ENCODE data around the gene SFN. TPM values are rescaled to one million over a fixed set of nuclear protein-coding genes. Genes with fewer than 3 reads are reported as not detected.
"Not testable (repeated sequence)": the region's sequence is repeated elsewhere in the genome, so short reads cannot be mapped to it uniquely, and the experiment has no call there.

SFN gene
- total RNA-seq, 1 experiment from 2014 or later: 245 TPM

DNA sequence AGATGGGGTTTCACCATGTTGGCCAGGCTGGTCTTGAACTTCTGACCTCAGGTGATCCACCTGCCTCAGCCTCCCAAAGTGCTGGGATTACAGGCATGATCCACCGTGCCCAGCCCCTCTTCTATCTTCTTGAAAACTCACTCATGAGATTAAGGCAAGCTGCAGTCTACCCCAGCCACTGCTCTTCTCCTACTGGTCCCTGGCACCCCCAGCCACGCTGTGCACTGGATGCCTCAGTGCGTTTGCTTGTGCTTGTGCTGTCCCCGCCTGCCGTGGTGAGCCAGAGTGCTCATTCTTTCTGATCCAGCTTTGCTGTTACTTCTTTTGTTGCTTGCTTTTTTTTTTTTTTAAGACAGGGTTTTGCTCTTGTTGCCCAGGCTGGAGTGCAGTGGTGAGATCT is 25.3 kb upstream of the SFN start:
- CTCF ChIA-PET; ATAC-seq; H3K27ac ChIP-seq (ENCODE audit: low read depth, low read length); H3K9me2 ChIP-seq (ENCODE audit: insufficient read depth); H2AFZ ChIP-seq (ENCODE audit: low read depth, low read length, poor library complexity, severe bottlenecking); H3K27me3 ChIP-seq (ENCODE audit: insufficient read depth, low read length); RAD21 ChIA-PET (ENCODE audit: low non-redundant PET in 1 of 2, low total read pairs in 2 of 2, uncharacterized antibody in 2 of 2, unreplicated experiment in 2 of 2); DNase-seq (ENCODE audit: low read depth, low spot score); intact Hi-C loops (cut with micrococcal nuclease); BruUV-seq (replicated peaks); H4K20me1 ChIP-seq (ENCODE audit: insufficient read depth); H3K79me2 ChIP-seq (ENCODE audit: insufficient read depth, low read length); POLR2A ChIA-PET; H3K4me1 ChIP-seq (ENCODE audit: control insufficient read depth in 1 of 2, insufficient read depth in 2 of 2, low read length in 2 of 2); H3K4me2 ChIP-seq (ENCODE audit: low read length); H3K9ac ChIP-seq (ENCODE audit: low read length); H3K9me3 ChIP-seq (ENCODE audit: control insufficient read depth in 1 of 2, insufficient read depth in 1 of 2, low read depth in 1 of 2, low read length in 2 of 2); H3K4me3 ChIP-seq (replicated peaks in 1 of 2; ENCODE audit: low read depth in 1 of 2, low read length in 2 of 2): not testable (repeated sequence)
- H3K36me3 ChIP-seq (ENCODE audit: control insufficient read depth in 1 of 2, insufficient read depth in 2 of 2, low read length in 2 of 2): peaks cover 33 to 45% of the 10 kb centered on the region in 2 experiments; a peak in 3 of 4 replicates

DNA sequence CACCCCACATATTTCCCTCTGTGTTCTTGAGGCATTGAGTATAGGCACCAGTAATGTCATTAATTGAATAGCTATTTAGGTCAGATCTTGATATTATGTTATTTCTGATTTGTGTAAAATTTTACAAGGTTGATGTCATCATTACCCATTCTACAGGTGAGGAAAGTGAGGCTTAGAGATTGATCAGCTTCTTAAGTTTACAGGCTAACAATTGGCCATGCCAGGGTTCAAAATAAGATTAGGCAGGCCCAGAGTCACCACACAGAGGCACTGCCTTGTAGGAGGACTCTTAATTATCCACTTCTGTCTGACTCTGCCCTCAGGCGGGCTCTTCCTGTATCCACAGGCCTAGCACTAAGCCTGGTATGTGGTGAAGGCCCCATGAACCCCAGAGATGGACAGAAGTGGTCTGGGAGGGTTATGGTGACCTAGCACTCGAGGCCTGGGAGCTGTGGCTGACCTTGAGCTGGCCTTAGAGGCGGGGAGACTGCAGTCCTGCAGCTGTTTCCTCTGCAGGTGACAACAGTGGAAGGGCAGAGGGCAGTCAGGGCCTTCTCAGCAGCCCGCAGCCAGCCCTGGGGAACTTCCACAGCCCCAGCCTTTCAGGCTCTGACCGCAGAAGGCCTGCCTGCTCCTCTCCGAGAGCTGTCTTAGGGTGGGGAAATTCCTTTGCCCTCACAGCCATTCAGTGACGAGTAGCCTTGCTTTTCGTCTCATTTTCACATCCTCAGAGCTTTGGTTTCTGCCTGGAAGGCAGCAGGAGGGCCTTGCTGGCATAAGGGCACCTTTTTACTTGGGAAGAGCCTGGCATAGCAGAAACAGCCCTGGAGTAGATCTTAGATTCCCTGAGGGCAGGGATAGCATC is 24.2 kb upstream of the SFN start:
- CTCF ChIA-PET: no interaction called here
- Histone ChIP-seq H3K27me3 (ENCODE audit: insufficient read depth, low read length) (no peaks in the 10 kb centered on the region), H3K4me2 (ENCODE audit: low read length) (no peak overlapping the region), H3K9me3 (ENCODE audit: control insufficient read depth in 1 of 2, insufficient read depth in 1 of 2, low read depth in 1 of 2, low read length in 2 of 2) (no peaks in the 10 kb centered on the region), H4K20me1 (ENCODE audit: insufficient read depth) (no peaks in the 10 kb centered on the region), H3K4me3 (replicated peaks in 1 of 2; ENCODE audit: low read depth in 1 of 2, low read length in 2 of 2) (no peak overlapping the region), H3K9ac (ENCODE audit: low read length) (no peak overlapping the region), H3K27ac (ENCODE audit: low read depth, low read length) (no peak overlapping the region), H2AFZ (ENCODE audit: low read depth, low read length, poor library complexity, severe bottlenecking) (no peak overlapping the region), H3K79me2 (ENCODE audit: insufficient read depth, low read length) (peaks cover 8% of the 10 kb centered on the region; the same call in 1 of the 2 replicates), H3K4me1 (ENCODE audit: control insufficient read depth in 1 of 2, insufficient read depth in 2 of 2, low read length in 2 of 2) (no peaks in the 10 kb centered on the region), H3K36me3 (ENCODE audit: control insufficient read depth in 1 of 2, insufficient read depth in 2 of 2, low read length in 2 of 2) (peaks cover 27 to 40% of the 10 kb centered on the region in 2 experiments; a peak in 3 of 4 replicates), H3K9me2 (ENCODE audit: insufficient read depth) (no peaks in the 10 kb centered on the region)
- POLR2A ChIA-PET: no interaction called here
- RAD21 ChIA-PET (ENCODE audit: low non-redundant PET in 1 of 2, low total read pairs in 2 of 2, uncharacterized antibody in 2 of 2, unreplicated experiment in 2 of 2): no interaction called here
- ATAC-seq: no peak
- DNase-seq (ENCODE audit: low read depth, low spot score): no peak
- BruUV-seq (replicated peaks): no TSS peak
- intact Hi-C loops (cut with micrococcal nuclease): no loop called here
- TF ChIP-seq REST (IDR thresholded peaks at IDR 0.05; ENCODE audit: low read depth) (no peak), ZNF274 (IDR thresholded peaks at IDR 0.05; ENCODE audit: low read depth, low read length) (no peak), EZH2phosphoT487 (IDR thresholded peaks at IDR 0.05; ENCODE audit: borderline replicate concordance) (no peak), TCF7L2 (IDR thresholded peaks at IDR 0.05; ENCODE audit: borderline replicate concordance, extremely low read depth, insufficient read depth, insufficient read length) (no peak), CBX3 (IDR thresholded peaks at IDR 0.05; ENCODE audit: low read depth) (no peak), SIN3A (IDR thresholded peaks at IDR 0.05; ENCODE audit: low read depth) (no peak), SP1 (IDR thresholded peaks at IDR 0.05; ENCODE audit: low read depth) (no peak), POLR2AphosphoS5 (IDR thresholded peaks at IDR 0.05; ENCODE audit: low read depth, low read length) (no peak), ELF1 (IDR thresholded peaks at IDR 0.05; ENCODE audit: borderline replicate concordance, low read depth) (no peak), ATF3 (IDR thresholded peaks at IDR 0.05) (no peak), CTCF (IDR thresholded peaks at IDR 0.05 in 2 of 3, conservative IDR thresholded peaks at IDR 0.05 in 1 of 3; ENCODE audit: borderline replicate concordance in 1 of 3, insufficient read depth in 1 of 3, low read depth in 2 of 3, low read length in 2 of 3) (no peak), RAD21 (IDR thresholded peaks at IDR 0.05; ENCODE audit: low read depth) (no peak), POLR2A (IDR thresholded peaks at IDR 0.05; ENCODE audit: borderline replicate concordance, extremely low read depth, insufficient read depth, insufficient read length) (no peak)
